H1 (cell line): ENCODE measurements around the gene STRADB. TPM values are rescaled to one million over a fixed set of nuclear protein-coding genes. Genes with fewer than 3 reads are reported as not detected.

Experiments used
- CTCF ChIA-PET: fragments of 300-600 bp; sonication (Branson Sonifier 250); formaldehyde crosslinking; loops from one replicate; lab custom pipeline; 2021; ENCODE audit not compliant: partially characterized antibody; lab: Charles Lee
- POLR2A ChIA-PET: fragments of 300-600 bp; sonication (Branson Sonifier 250); formaldehyde crosslinking; loops from one replicate; lab custom pipeline; 2021; ENCODE audit warnings: inconsistent platforms; ENCODE audit not compliant: partially characterized antibody; lab: Charles Lee
- DNase-seq, 2 experiments: peaks; one replicate each; pipeline versions ENCODE4 v3.0.0 to v3.0.0-alpha.2; 2010 to 2022; ENCODE audit warnings: low spot score in 2 of 2, low read depth in 1 of 2, mixed read lengths in 1 of 2
- FAIRE-seq: peaks from 2 replicates; lab custom pipeline; 2011; peaks lifted over from hg19 to GRCh38; lab: Jason Lieb, UNC
- H2AFZ ChIP-seq: 2 replicates; pipeline ENCODE4 v1.8.1; 2012; ENCODE audit warnings: low read length, inconsistent platforms
- H2AK5ac ChIP-seq: 2 replicates; pipeline ENCODE4 v1.6.1; 2013; ENCODE audit warnings: low read depth, low read length
- H2BK120ac ChIP-seq: replicated peaks from 2 replicates; pipeline ENCODE3; 2013; ENCODE audit warnings: low read depth, low read length, inconsistent platforms
- H2BK12ac ChIP-seq: 2 replicates; pipeline ENCODE4 v1.6.1; 2013; ENCODE audit warnings: low read depth, low read length
- H2BK15ac ChIP-seq: 2 replicates; pipeline ENCODE4 v1.6.1; 2013; ENCODE audit warnings: low read length
- H2BK20ac ChIP-seq: 2 replicates; pipeline ENCODE4 v1.6.1; 2013; ENCODE audit warnings: low read length
- H2BK5ac ChIP-seq: 2 replicates; pipeline ENCODE4 v1.6.1; 2013; ENCODE audit warnings: low read depth, low read length
- H3K14ac ChIP-seq: 2 replicates; pipeline ENCODE4 v1.6.1; 2013; ENCODE audit warnings: inconsistent platforms; ENCODE audit not compliant: insufficient read length
- H3K18ac ChIP-seq: 2 replicates; pipeline ENCODE4 v1.6.1; 2013; ENCODE audit warnings: low read length; ENCODE audit errors: extremely low read depth
- H3K23ac ChIP-seq: 2 replicates; pipeline ENCODE4 v1.6.1; 2013; ENCODE audit warnings: inconsistent platforms; ENCODE audit not compliant: insufficient read length
- H3K23me2 ChIP-seq: 2 replicates; pipeline ENCODE4 v1.6.1; 2013; ENCODE audit warnings: low read depth, low read length
- H3K27ac ChIP-seq: 2 replicates; pipeline ENCODE4 v1.6.1; 2011; ENCODE audit warnings: low read depth, low read length, inconsistent platforms
- H3K27me3 ChIP-seq, 4 experiments: replicated peaks in 1 of 4; 1 replicate in 1 of 4; 2 replicates in 3 of 4; pipeline versions ENCODE4 v1.6.1 to v1.8.1; 2011 to 2013; ENCODE audit warnings: low read length in 3 of 4, mild to moderate bottlenecking in 3 of 4, inconsistent platforms in 2 of 4, mixed read lengths in 2 of 4, moderate library complexity in 1 of 4; ENCODE audit not compliant: control insufficient read depth in 3 of 4, insufficient read depth in 3 of 4; ENCODE audit errors: extremely low read depth in 1 of 4
- H3K36me3 ChIP-seq, 4 experiments: 2 replicates each; pipeline versions ENCODE4 v1.6.1 to v1.8.1; 2011 to 2013; ENCODE audit warnings: mild to moderate bottlenecking in 4 of 4, low read length in 3 of 4, moderate library complexity in 2 of 4, control low read depth in 1 of 4, inconsistent platforms in 1 of 4; ENCODE audit not compliant: insufficient read depth in 4 of 4, control insufficient read depth in 2 of 4
- H3K4ac ChIP-seq: replicated peaks from 2 replicates; pipeline ENCODE3; 2013; ENCODE audit warnings: low read length, low read depth, mixed read lengths, inconsistent platforms; ENCODE audit not compliant: insufficient read length
- H3K4me1 ChIP-seq, 4 experiments: replicated peaks in 1 of 4; 1 replicate in 1 of 4; 2 replicates in 3 of 4; pipeline versions ENCODE4 v1.6.1 to v1.8.1; 2011 to 2013; ENCODE audit warnings: low read length in 3 of 4, inconsistent platforms in 2 of 4, mixed read lengths in 1 of 4; ENCODE audit not compliant: insufficient read depth in 4 of 4, control insufficient read depth in 3 of 4
- H3K4me2 ChIP-seq, 2 experiments: 2 replicates each; pipeline versions ENCODE4 v1.6.1 to v1.8.1; 2011 to 2013; ENCODE audit warnings: low read depth in 2 of 2, low read length in 2 of 2, control low read depth in 1 of 2, inconsistent platforms in 1 of 2, mild to moderate bottlenecking in 1 of 2; ENCODE audit not compliant: insufficient read depth in 1 of 2
- H3K4me3 ChIP-seq, 4 experiments: fragments of 200-600, 300-600 bp in 1 of 4; sonication (generic), shearing (Covaris generic), sonication (Bioruptor Twin) in 1 of 4; 2 replicates each; pipeline versions ENCODE4 v1.5.1 to v1.8.1; 2011 to 2016; ENCODE audit warnings: low read length in 4 of 4, low read depth in 3 of 4, control low read depth in 2 of 4, inconsistent platforms in 2 of 4, mild to moderate bottlenecking in 2 of 4, mixed read lengths in 1 of 4, moderate library complexity in 1 of 4; ENCODE audit not compliant: insufficient read depth in 2 of 4; ENCODE audit errors: extremely low read depth in 1 of 4
- H3K56ac ChIP-seq: replicated peaks from 2 replicates; pipeline ENCODE3; 2013; ENCODE audit warnings: low read depth, mild to moderate bottlenecking, mixed read lengths, low read length, inconsistent platforms; ENCODE audit not compliant: insufficient read length
- H3K79me1 ChIP-seq: 2 replicates; pipeline ENCODE4 v1.6.1; 2013; ENCODE audit warnings: low read depth, low read length, control low read depth
- H3K79me2 ChIP-seq, 2 experiments: 2 replicates each; pipeline versions ENCODE4 v1.6.1 to v1.8.1; 2012 to 2013; ENCODE audit warnings: low read length in 2 of 2, mild to moderate bottlenecking in 2 of 2, inconsistent platforms in 1 of 2; ENCODE audit not compliant: insufficient read depth in 2 of 2, control insufficient read depth in 1 of 2
- H3K9ac ChIP-seq, 4 experiments: replicated peaks in 1 of 4; 1 replicate in 1 of 4; 2 replicates in 3 of 4; pipeline versions ENCODE4 v1.6.1 to v1.8.1; 2011 to 2013; ENCODE audit warnings: low read depth in 3 of 4, low read length in 3 of 4, control low read depth in 2 of 4, mild to moderate bottlenecking in 2 of 4, moderate library complexity in 2 of 4, inconsistent platforms in 1 of 4; ENCODE audit errors: extremely low read depth in 1 of 4
- H3K9me3 ChIP-seq, 2 experiments: 2 replicates each; pipeline versions ENCODE4 v1.6.1 to v1.8.1; 2012 to 2013; ENCODE audit warnings: mild to moderate bottlenecking in 2 of 2, moderate library complexity in 2 of 2, control low read depth in 1 of 2, inconsistent platforms in 1 of 2, low read depth in 1 of 2, low read length in 1 of 2, mixed read lengths in 1 of 2; ENCODE audit not compliant: insufficient read depth in 2 of 2
- H4K20me1 ChIP-seq, 2 experiments: replicated peaks in 1 of 2; 2 replicates each; pipeline versions ENCODE3 to v1.8.1; 2011 to 2013; ENCODE audit warnings: inconsistent platforms in 2 of 2, low read length in 2 of 2, mild to moderate bottlenecking in 1 of 2; ENCODE audit not compliant: insufficient read depth in 2 of 2, control insufficient read depth in 1 of 2
- H4K5ac ChIP-seq: 2 replicates; pipeline ENCODE4 v1.6.1; 2013; ENCODE audit warnings: low read length, low read depth, mixed read lengths, inconsistent platforms; ENCODE audit not compliant: insufficient read length
- H4K8ac ChIP-seq: 2 replicates; pipeline ENCODE4 v1.8.0; 2013; ENCODE audit warnings: mild to moderate bottlenecking, moderate library complexity, low read length, inconsistent platforms; ENCODE audit not compliant: insufficient read depth; ENCODE audit errors: extremely low read depth
- H4K91ac ChIP-seq: replicated peaks from 2 replicates; pipeline ENCODE3; 2013; ENCODE audit warnings: low read length, mixed read lengths, inconsistent platforms; ENCODE audit not compliant: insufficient read length
- CHD1 ChIP-seq: IDR thresholded peaks from 2 replicates; pipeline ENCODE4 v1.6.1; 2012; ENCODE audit warnings: low read depth, low read length, improper control_type of control experiment
- MAFK ChIP-seq: IDR thresholded peaks from 2 replicates; pipeline ENCODE4 v1.6.1; 2012; ENCODE audit warnings: low read depth, mild to moderate bottlenecking, improper control_type of control experiment, low read length
- POU5F1 ChIP-seq: IDR thresholded peaks from 2 replicates; pipeline ENCODE4 v1.6.1; 2011; ENCODE audit warnings: low read depth, mild to moderate bottlenecking, low read length, moderate library complexity
- SP4 ChIP-seq: IDR thresholded peaks from 2 replicates; pipeline ENCODE4 v1.6.1; 2012; ENCODE audit warnings: low read length, inconsistent platforms
- SUZ12 ChIP-seq: fragments of 200-600 bp; sonication (generic); IDR thresholded peaks from 2 replicates; pipeline ENCODE4 v1.6.1; 2012; ENCODE audit warnings: mild to moderate bottlenecking, inconsistent platforms, low read length, moderate library complexity, mixed read lengths
- WGBS, 2 experiments: shearing (Covaris generic) in 1 of 2; methylation state at CpG; one replicate each; pipeline versions ENCODE4 v1.1.6 to v1.1.7; 2013 to 2015; ENCODE audit warnings: low lambda C conversion rate in 2 of 2, mixed read lengths in 2 of 2, inconsistent platforms in 1 of 2, low coverage in 1 of 2, missing lambda C conversion rate in 1 of 2; ENCODE audit not compliant: insufficient replicate concordance in 2 of 2, insufficient coverage in 1 of 2, insufficient read length in 1 of 2; ENCODE audit errors: extremely low coverage in 1 of 2, missing lambda C conversion rate in 1 of 2; 5-methylcytosine and 5-hydroxymethylcytosine counted together
- polyA plus RNA-seq, 7 experiments: library from polyadenylated mRNA; depleted of rRNA in 3 of 7; stranded (reverse) in 5 of 7; unstranded in 2 of 7; fragments of >200 nt in 5 of 7; fragments of 200-250 nt in 2 of 7; gene quantifications; 1 replicate in 5 of 7; 2 replicates in 1 of 7; 4 replicates in 1 of 7; pipeline versions ENCODE4 v1.2.1 to v1.2.3, GENCODE V29; 2011 to 2013; ENCODE audit warnings: missing spikeins in 2 of 7, mixed read lengths in 2 of 7
- total RNA-seq: library from RNA; stranded (reverse); fragmentation: NEBNext Ultra II Directional; extraction: Animal tissue kit (Norgen Biotek cat#: 25700); gene quantifications from 2 replicates; pipeline ENCODE4 v1.2.1, GENCODE V29; 2021
- TF ChIP-seq, protein P1 (sequence below): IDR thresholded peaks from 2 replicates; pipeline ENCODE4 v1.6.1; 2012; ENCODE audit warnings: inconsistent platforms

Gene STRADB
- total and polyA plus RNA-seq, 2 of the 8 experiments (the other 6 are each of a cell fraction or from before 2014, with no cell fraction given) = 20.9 to 34.9 TPM

DNA sequence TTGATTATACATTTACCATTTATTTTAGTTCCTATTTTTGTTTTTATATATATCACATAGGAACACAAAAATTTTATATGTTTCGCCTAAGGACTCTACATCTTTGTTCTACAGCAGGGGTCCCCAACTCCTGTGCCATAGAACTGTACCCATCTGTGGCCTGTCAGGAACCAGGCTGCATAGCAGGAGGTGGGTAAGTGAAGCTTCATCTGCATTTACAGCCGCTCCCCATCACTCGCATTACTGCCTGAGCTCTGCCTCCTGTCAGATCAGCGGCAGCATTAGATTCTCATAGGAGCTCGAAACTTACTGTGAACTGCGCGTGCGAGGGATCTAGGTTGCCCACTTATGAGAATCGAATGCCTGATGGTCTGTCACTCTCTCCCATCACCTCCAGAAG lies 25.6 kb upstream of the STRADB start:
- no peak overlapping the region for H3K14ac ChIP-seq
- peaks cover 5 to 6% of the 10 kb centered on the region in 2 experiments; a peak in 1 of 4 replicates for H3K9me3 ChIP-seq
- H3K9ac ChIP-seq = no peak overlapping the region
- no peak overlapping the region for H2BK120ac ChIP-seq
- H3K4me1 ChIP-seq = no peaks in the 10 kb centered on the region
- no peak overlapping the region for H3K23ac ChIP-seq
- no peak overlapping the region for H2BK12ac ChIP-seq
- no peaks in the 10 kb centered on the region for H3K79me1 ChIP-seq
- 78% methylated on average over 9 of the region's 9 CpGs; no CpG with 5 or more reads in 1 of the 2 experiments for WGBS, 2 experiments
- H3K79me2 ChIP-seq = no peaks in the 10 kb centered on the region
- H4K8ac ChIP-seq = no peak overlapping the region
- ChIA-PET POLR2A (interaction anchor here (0.6 kb wide), 2 partner anchors 13 to 25 kb away, joined by 3 read pairs; partner anchors contain the start of genes STRADB and TRAK2), CTCF (no interaction called here)
- H3K27ac ChIP-seq = no peak overlapping the region
- H3K56ac ChIP-seq = no peak overlapping the region
- no peak overlapping the region for H2AFZ ChIP-seq
- no peaks in the 10 kb centered on the region for H4K20me1 ChIP-seq
- no peak overlapping the region for H2BK20ac ChIP-seq
- no peak overlapping the region for H3K18ac ChIP-seq
- H3K36me3 ChIP-seq = no peaks in the 10 kb centered on the region; a peak in 1 of 8 replicates
- H3K27me3 ChIP-seq = no peaks in the 10 kb centered on the region
- no peak overlapping the region for H3K4me2 ChIP-seq
- FAIRE-seq (no peak), DNase-seq (no peak)
- H3K23me2 ChIP-seq = no peaks in the 10 kb centered on the region
- H3K4ac ChIP-seq = no peak overlapping the region
- no peak overlapping the region for H4K91ac ChIP-seq
- no peak overlapping the region for H4K5ac ChIP-seq
- no peak overlapping the region for H3K4me3 ChIP-seq
- no peak overlapping the region for H2BK5ac ChIP-seq
- no peak overlapping the region for H2BK15ac ChIP-seq
- no peak overlapping the region for H2AK5ac ChIP-seq
- TF ChIP-seq SP4 (no peak), MAFK (no peak), CHD1 (no peak), POU5F1 (no peak), SUZ12 (no peak)
- TF ChIP-seq, protein P1, sequence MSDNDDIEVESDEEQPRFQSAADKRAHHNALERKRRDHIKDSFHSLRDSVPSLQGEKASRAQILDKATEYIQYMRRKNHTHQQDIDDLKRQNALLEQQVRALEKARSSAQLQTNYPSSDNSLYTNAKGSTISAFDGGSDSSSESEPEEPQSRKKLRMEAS = no peak
